Muscle of arm (tissue), 12 donors: ENCODE results near the gene SH2D1B. TPM values are rescaled to one million over a fixed set of nuclear protein-coding genes. Genes with fewer than 3 reads are reported as not detected.
"Not testable (repeated sequence)": the region's sequence is repeated elsewhere in the genome, so short reads cannot be mapped to it uniquely, and the experiment has no call there.

ENCODE experiments used
- DNase-seq: peaks from one replicate; pipeline ENCODE4 v3.0.0-alpha.2; 2013
- polyA plus RNA-seq, 12 donors: library from polyadenylated mRNA; unstranded; fragments of 120-200 nt; gene quantifications; one replicate each; pipeline ENCODE4 v1.2.1, GENCODE V29; 2013; ENCODE audit not compliant: insufficient read length in 12 of 12

The SH2D1B gene
- polyA plus RNA-seq, 12 donors = 0.15 to 1.1 (median 0.36) TPM; not detected in 2

DNA sequence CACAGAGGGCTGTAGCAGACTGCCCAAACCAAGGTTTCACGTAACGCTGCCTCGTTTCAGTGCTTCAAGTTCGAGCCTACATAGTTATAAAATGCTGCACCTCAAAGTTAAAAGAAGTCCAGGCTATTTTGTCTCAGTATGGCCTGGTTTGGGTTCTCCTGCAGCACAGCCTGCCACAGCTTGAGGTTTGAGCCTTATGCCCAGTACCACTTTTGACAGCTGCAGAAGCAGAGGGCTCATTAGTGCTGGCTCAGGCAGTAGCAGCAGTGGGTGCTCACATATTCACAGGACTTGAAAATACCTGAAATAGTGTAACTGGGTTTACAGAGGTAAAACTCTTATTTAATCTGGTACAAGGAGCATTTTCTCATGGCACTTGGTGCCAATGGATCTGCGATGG lies 50.6 kb downstream of the SH2D1B start:
- no peak for DNase-seq

DNA sequence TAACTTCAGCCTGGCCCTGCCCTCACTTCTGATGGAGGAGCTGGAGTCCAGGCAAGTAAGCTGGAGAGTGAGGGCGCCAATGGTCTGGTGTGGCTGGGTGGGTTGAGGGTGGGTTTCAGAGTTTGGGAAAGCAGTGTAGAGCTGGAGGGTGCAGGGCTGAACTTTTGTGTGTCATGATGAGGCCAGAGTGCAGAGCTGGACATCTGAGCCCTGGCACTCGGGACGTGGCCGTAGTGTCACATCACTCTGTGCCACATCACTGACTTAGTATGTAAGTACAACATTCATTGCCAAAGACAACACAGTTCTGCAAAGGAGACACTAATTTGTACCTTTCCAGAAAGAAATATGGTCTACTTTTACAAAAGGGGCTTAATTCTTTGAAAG lies 51.1 kb downstream of the SH2D1B start:
- no peak for DNase-seq

DNA sequence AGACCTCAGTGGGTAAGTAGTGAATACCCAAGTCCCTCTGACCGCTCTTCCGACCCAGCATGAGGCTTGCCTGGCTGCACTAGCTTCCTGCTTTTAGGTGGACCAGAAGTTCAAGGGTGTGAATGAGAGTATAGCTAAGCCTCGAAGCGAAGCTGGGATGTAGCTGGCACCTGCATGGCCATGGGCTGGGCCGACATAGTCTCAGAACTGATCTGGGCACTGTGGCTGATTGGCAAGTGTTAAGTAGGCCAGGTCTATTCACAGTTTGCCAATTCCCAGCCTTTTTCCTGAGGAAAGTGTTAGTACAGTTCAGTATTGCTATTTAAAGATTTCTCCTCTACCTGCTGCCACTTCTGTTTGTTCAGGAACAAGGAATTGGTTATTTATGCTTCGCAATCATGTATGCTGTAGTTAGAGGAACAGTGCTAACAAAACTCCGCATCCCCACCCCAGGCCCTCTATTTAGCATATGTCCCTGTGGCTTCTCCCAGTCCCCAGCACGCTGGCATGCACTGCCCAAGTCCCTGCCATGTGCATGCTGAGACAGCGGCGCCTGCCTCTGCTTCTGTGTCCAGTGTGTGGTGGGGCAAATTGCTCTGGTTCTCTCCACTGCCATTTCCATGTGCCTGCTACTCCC lies 51.6 kb downstream of the SH2D1B start:
- DNase-seq = no peak

DNA sequence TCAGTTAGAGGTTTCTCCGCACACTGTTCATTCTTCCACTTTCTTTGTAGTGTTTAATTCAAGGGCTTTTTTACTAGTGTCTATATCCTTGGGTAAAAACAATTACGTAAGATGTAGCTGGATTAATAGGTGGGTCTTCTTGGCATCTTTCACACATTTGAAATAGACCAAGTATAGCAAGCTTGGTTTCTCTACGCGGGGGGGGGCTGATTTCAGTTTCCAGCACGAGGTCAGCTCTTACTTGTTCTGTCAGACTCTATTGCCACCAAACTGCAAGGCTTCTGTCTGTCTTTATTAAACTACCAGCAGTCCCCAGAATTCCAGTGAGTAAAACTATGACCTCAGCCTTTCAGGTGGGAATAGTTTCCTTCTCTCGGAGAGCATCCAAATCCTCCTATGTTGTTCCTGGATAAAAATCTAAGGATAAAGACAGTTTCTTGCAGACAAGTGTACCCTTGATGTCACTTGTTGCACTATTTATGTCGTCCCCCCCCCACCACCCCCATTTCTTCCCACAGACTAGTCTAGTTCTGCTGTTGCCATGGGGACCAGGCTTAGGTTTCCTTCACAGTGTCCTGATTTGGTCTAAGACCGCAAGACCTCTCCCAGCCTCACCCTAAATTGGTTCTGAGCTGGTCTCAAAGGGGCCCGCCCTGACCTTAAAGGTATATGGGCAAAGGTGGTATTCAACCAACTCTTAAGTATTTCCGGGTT lies 52.3 kb downstream of the SH2D1B start:
- DNase-seq = no peak

DNA sequence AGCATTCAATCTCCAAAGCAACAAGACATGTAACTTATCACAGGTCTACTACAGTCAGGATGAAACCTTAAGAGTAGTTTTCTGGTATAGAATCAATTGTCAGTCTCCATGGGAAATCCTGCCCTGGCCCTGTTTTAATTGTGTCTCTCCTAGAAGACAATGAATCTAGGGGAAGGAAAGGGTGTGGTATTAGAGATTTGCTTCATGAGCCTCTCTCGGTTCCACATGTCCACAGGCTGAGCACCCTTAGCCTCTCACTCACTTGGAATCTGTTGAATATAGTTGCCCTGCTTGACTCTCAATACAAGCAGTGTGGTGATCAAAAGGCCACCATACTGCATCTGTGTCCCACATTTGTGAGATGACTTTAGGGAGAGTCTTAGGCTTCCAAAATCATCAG lies 53.0 kb downstream of the SH2D1B start:
- DNase-seq = no peak

DNA sequence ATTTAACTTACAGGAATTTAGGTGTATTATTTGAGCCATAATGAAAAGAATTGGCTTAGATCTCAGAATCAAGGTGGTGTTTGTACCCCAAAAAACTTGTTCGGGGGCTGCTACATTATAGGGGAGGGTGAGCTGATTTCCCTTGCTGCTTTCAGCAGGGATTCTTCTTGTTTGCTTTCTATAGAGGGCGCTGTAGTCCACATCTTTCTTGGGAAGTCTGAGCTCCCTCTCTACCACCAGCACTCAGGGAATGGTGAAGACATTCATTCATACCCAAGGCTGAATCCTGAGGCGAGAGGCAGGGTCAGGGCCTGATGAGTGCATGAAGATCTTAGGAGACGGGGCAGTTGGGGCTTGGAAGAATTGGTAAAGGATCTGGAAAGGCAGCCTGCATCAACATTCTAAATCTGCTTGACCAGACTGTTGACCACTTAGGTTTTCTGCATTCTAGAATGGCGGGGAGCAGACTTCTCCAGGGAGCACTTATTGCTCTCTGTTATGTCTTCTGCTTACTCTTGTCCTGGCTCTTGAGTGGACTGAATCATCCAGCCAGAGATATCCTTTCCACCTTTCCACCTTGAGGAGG lies 54.2 kb downstream of the SH2D1B start:
- no peak for DNase-seq

DNA sequence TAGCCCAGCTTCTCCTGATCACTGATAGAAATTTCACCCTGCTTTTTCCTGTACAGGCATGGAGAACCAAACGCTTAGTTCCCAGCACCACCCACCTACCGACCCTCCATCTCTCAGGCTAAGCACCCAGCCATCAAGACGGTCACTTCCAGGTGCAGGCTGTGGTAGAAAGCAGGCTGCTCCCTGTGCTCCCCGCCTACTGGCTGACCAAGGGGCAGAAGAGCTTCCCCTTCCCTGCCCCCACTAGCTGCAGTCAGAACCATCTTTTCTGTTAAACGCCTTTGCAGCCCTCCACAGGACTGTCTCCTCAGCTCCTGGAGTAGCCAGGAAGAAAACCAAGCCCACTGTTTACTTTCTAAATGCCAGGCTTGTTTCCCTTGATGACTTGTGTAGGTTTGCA lies 58.2 kb downstream of the SH2D1B start:
- DNase-seq = no peak

DNA sequence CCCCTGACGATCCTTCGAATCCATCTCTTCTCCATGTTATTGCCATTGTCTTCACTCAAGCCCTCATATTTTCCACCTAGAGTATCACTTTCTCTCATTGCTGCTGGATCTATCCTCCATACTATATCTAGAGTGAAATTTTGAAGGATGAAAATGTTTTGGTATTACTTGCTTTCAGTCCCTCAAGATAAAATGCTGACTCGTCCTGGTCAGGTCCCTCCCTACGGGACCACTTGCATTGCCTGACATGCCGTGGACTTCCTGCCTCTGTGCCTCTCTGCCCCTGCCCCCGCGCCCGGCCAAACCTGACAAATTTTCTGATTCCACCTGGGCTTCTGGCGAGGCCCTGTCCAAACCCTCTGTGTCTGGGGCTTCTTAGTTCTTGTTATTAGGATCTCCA lies 58.9 kb downstream of the SH2D1B start:
- DNase-seq = no peak

DNA sequence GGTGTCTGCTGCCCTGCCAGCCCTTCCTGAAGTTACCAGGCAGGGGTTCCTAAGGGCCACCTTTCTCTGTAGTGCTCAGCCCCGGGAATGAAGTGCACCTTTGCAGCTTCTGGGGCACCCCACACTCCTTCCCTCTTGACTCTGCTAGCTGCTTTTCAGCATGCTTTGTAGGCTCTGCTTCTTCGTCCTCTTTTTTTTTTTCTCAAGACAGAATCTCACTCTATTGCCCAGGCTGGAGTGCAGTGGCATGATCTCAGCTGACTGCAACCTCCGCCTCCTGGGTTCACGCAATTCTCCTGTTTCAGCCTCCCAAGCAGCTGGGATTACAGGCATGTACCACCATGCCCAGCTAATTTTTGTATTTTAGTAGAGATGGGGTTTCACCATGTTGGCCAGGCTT lies 60.1 kb downstream of the SH2D1B start:
- not testable (repeated sequence) for DNase-seq

DNA sequence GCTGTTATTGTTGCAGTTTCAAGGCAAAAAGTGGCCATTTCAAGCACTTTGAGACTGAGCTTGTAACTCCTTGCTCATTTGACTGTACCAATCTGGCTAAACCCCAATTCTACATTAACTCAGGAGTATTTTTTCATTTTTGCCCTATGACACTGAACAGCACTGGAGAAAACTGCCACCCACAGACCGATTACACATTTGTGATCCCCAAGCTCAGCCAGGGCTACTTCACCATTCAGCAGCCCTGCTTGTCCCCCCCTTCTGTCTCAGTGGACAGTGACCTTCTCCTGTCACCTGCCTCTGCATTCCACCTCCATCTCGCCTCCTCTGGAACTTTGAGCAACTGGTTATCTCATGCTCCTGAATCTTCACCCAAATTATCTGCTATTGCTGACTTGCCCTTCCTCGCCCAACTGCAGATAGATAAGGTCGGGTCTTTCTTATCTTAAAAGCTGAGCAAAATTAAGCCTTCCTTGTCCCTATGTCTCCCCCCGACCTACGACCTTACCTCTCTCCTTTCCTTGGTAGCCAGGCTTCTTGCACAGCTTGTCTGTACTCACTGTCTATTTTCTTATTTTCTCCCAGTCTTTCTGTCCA lies 60.6 kb downstream of the SH2D1B start:
- DNase-seq = no peak

DNA sequence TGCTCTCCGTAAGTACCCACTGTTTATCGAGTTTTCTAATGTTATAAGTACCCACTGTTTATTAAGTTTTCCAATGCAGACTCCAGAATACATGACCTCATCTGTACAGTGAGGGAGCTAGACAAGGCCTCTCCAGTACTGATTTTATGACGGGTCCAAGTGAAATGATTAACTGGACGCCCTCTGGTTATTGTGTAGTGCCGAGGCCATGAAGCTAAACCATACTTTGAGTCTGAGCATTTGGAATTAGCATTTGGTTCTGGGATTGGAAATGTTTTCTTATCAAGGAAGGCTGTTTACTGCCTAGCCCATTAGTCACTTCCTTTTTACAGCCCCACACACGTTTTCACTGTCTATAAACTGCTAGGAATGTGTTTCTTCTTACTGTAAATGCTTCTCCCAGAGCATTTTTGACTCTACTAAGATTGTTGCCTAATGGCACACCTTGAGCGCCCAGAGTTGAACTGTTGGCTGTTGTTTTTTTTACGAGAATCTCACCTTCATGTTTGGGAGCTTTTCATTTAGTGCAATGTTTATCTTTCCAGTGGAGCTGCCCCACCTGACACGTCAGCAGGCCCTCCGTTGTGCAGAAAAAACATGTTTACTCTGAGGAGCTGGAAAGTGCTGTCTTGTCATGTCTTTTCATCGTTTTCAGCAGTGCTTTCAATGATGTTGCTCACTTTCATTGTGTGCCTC lies 62.2 kb downstream of the SH2D1B start:
- DNase-seq = no peak

DNA sequence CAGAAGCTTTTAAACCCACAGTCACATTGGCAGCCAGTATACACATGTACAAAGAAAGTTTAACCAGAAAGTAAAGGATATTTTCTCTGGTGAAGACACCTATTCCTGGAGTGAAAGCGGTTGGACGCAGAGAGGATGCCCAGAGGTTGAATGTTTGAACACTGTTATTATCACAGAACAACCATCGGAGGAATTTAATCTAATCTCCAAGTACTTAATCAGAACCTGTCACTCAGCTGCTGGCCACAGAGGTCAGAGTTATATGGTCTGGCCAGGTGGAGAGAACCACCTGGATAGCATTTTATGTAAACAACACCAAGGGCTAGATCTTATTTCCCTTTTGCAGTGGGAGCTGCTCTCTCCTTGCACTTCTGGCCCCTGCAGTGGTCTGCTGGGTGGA lies 64.7 kb downstream of the SH2D1B start:
- no peak for DNase-seq

Other genes with a start within 250 kb of the SH2D1B start
- under 1 TPM in 5 of 12 donors, not detected in 7; 0.16 to 0.85 (median 0.22) TPM for gene SPATA46, start 35.3 kb downstream of the SH2D1B start, polyA plus RNA-seq
- gene C1orf226, start 30.4 kb downstream of the SH2D1B start, polyA plus RNA-seq = 1 to 10 TPM in 8 of 12 donors, under 1 TPM in 2, not detected in 2; 0.53 to 2.0 (median 1.3) TPM
- 10 to 100 TPM in 11 of 12 donors, not detected in 1; 18.3 to 34.9 (median 27.9) TPM for gene UHMK1, start 85.7 kb upstream of the SH2D1B start, polyA plus RNA-seq
- gene UAP1, start 149.6 kb upstream of the SH2D1B start, polyA plus RNA-seq = 10 to 100 TPM in 11 of 12 donors, not detected in 1; 24.7 to 42.6 (median 32.4) TPM
- gene DDR2, start 220.3 kb upstream of the SH2D1B start, polyA plus RNA-seq = 10 to 100 TPM in 11 of 12 donors, not detected in 1; 33.2 to 68.4 (median 50.7) TPM